CD1c-positive myeloid dendritic cell (primary cell): ENCODE measurements around the gene THEM4.
"Not testable (repeated sequence)": the region's sequence is repeated elsewhere in the genome, so short reads cannot be mapped to it uniquely, and the experiment has no call there.

Experiments used
- DNase-seq: peaks from one replicate; pipeline ENCODE4 v3.0.0-alpha.2; 2016; ENCODE audit errors: extremely low spot score

The THEM4 gene

DNA sequence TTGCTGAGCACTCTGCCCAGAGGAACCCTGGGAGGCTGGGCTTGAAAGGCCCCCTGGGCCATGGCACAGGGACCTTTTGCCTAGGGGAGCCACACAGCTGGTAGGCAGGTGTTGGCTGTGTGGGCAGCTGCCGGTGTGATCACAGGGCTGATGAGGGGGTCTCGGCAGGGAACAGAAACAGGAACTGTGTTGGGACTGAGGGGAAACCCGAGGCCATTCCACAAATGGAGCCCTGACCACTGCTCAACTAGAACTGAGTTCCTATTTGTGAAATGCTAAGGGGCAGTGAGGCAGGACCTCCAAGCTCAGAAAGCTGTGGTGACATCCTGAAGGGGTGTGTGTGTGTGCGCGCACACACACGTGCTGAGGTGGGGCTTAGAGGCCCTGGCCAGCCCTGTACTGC, 49.4 kb downstream of the THEM4 start:
- no peak for DNase-seq

- no peak for DNase-seq
Observed at GRCh38 chr1:151858886-151859665, 50.2 kb downstream of the THEM4 start.

- DNase-seq = peak; percentile 29
Observed at GRCh38 chr1:151858030-151858746, 51.1 kb downstream of the THEM4 start.

DNA sequence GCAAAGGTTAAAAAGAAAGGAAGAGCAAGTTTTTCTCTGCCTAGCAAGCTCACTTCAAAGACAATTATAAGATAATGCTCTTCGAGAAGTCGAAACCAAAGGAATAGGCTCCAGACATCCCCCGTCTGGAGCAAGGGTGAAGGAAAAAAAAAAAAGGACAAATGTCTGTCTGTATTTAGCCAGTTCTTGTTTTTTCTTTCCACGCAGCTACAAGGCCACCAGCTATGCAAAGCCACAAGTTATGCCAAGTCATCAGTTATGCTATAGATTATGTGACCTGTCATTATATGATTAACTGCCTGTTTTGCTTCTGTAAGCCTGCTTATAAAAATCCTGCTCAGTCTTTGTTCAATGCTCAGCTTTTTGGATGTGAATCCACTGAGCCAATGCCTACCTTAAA, 53.4 kb downstream of the THEM4 start:
- no peak for DNase-seq

DNA sequence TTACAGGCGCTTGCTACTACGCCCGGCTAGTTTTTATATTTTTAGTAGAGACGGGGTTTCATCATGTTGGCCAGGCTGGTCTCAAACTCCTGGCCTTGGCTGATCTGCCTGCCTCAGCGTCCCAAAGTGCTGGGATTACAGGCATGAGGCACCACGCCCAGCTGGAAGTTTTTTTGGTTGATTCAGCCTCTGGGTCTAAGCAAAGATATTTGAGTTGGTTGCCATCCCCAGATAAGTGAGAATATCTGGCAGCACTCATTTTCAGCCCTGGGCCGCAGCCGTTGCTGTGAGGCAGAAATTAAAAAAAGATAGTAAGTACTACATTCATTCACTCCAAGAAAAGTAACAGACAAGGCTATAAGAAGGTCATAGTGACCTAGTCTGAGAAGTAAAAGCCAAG, 53.8 kb downstream of the THEM4 start:
- not testable (repeated sequence) for DNase-seq

- no peak for DNase-seq
Observed at GRCh38 chr1:151854658-151855057, 54.7 kb downstream of the THEM4 start.

DNA sequence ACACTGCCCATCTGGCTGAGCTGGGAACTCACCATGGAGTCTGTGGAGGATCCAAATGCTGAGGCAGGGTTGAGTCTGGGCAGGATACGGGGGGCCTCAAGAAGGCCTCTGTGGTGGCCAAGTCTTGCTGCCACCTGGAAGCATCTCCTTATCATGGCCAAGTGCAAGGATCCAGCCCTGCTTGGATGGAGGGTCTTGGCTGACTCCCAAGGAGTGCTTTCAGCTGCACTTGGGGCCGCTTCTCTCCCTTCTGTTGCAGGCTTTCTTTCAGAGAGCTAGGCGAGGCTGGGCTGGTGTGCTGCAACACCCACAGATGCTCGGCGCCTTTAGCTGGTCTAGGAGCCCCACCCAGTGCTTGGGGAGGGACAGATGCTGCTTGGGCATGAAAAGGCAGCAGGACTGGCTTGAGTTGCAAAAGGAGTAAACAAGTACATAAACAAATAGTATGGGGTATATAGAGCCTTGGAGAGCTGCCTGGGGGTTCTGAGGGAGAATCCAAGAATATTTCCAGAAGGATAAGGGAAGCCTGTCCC, 55.8 kb downstream of the THEM4 start, which contains the start of gene THEM5:
Gene THEM5 (minus strand): TSS at position 302 of the 533 bp plus-strand sequence. CDS start 147 bp downstream, at position 155.
- no peak for DNase-seq

GRCh38 chr1:151852733-151853132, 56.6 kb downstream of the THEM4 start:
- DNase-seq = no peak

DNA sequence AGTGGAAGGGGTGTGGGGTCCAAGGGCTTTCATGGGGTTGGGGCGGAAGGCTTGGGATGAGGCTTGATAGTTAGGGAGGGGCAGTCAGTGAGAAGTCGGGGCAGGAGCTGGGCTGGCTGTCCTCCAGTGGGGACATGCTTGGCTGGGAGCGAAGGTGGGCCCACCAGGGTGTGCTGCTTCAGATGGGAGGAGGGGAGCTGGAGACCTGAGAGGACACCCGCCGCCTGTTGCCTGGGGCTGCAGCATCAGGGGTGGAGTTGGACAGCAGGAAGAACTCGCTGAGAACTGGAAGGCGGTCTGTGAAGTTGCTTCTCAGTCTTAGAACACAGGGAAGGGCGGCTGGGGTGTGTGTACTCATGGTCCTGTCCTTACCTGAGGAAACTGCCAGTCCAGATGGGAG, 57.4 kb downstream of the THEM4 start:
- no peak for DNase-seq

DNA sequence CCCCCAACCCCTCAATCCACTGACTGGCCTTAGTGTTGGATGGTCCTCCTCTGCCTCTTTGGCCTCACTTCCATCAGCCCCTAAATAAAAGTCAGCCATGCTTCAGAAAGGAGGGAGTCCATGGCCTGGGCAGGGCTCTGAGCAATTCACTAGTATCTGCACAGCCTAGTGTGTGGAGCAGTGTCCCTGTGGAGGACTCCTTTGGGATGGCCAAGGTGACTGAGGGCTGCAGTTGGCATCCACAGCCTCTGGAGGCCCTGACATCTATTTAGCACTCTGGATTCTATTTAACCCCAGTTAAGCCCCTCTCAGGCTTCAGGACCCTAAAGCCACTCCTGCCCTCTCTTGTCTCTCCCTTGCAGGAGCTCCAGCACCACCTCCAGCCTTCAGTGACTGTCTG, 59.4 kb downstream of the THEM4 start:
- DNase-seq = no peak

- DNase-seq = no peak
Observed at GRCh38 chr1:151849126-151849525, 60.2 kb downstream of the THEM4 start.

DNA sequence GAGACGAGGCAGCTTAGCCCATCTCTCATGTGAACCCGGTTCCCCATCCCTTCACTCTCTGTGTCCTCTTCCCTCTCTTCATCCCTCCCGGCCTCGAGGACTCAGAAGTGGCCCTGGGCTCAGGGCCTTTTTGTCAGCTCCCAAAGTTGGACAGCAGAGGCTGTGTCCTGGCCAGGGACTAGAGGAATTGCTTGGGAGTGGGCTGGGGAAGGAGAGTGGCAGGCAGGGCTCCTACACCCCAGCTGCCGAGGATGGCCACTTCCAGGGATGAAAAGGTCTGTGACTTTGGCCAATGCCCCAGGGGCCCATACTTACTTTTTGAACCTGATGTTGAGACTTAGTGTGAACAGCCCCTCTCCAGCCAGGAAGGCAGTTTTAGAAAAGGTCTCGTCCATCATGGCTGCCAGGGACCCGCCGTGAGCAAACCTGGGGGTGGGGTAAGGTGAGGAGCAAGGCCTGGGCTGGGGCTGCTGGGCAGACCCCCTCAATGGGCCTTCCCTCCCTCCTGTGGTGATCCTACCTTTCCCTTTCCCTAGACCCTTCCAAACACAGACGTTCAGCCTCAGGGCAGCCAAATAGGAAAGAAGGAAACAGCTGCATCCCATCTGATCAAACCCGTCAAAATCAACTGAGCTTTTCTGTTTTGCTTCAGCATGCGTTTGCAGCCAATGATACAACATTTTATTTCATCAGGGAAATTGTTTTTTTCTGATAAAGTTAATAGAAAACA, 61.3 kb downstream of the THEM4 start:
- no peak for DNase-seq

GRCh38 chr1:151846686-151847237, 62.5 kb downstream of the THEM4 start:
- no peak for DNase-seq

DNA sequence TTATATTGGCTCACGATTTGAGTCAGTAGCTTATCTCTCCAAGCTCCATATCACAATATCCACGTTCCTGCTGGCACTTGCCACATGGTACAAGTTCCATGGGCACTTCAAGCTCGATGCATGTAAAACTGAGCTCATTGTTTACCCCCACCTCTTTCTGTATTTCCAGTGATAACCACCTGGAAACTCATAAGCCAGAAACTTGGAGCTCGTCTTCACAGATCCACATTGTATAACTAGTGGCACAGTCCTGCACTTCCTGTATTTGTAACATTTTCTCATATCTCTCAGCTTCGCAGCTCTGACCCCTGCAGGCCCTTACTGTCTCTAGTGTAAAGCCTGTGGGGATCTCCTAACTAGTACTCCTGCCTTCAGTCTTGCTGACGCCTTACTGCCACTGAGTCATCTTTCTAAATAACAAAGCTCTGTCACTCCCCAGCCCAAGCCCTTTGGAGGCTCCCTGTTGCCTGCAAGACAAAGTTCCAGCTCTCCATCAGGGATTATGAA, 63.2 kb downstream of the THEM4 start:
- no peak for DNase-seq

DNA sequence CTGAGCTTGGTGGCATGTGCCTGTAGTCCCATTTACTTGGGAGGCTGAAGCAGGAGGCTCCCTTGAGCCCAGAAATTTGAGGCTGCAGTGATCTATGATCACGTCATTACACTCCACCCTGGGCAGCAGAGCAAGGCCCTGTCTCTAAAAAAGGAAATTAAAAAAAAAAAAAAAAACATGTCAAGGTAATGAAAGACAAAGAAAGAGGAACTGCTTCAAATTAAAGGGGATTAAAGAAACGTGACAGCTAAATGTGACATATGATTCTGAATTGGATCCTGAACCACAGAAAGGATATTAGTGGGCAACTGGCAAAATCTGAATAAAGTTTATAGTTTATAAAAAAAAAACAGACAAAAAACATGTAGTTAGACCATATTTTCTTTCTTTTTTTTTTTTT, 65.9 kb downstream of the THEM4 start:
- DNase-seq = no peak

GRCh38 chr1:151841141-151841540, 68.2 kb downstream of the THEM4 start:
- no peak for DNase-seq

GRCh38 chr1:151840421-151840820, 68.9 kb downstream of the THEM4 start:
- no peak for DNase-seq

DNA sequence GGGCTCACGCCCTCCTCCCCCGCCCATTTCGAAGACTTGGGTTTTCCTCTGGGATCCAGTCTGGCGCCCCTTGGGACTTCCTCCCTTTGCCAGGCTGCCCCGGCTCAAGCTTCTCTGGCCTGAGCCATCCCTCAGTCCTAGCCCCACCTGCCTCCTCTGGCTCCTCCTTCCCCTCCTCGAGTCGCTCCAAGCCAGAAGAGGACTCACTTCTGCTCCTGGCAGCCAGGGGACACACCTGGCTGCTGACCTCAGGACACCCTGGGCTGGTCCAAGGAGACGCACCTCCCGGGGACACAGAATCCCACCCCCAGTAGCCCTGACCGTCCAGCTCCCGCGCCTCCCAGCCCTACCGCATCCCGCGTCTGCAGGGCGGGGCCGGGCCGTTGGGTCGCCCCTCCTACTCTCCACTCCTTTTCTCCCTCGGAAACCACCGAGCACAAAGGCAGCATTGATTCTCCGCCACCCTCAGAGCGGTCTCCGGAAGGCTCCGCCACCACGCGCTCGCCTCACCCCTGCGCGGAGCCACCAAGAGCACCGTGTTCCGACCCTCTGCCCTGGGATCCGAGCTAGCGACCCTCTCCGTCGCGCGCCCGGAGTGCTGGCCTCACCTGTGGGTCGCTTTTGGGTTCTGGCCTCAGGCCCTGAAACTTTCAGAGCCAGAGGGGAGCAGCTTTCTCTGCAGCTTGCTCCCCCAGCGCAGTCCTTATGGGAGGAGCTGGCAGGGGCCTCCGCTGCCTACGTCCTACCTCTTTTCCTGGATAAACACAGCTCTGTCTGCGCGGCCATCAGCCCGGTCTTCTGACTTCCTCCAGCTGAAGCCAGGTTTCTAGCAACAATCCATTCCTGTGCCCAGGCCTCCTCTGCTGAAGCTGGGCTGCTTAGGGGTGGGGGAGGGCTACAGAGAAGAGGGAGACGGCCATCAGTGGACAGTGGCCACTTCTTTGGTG, 69.6 kb downstream of the THEM4 start, which contains the start of gene C2CD4D:
Gene C2CD4D (minus strand): TSS at position 364 of the 947 bp plus-strand sequence. CDS start 831 bp downstream, outside the sequence.
- DNase-seq = no peak

GRCh38 chr1:151839082-151839412, 70.3 kb downstream of the THEM4 start:
- DNase-seq = no peak
